Activated effector memory CD4-positive, alpha-beta T cell treated with Interleukin-2 at 50 U/mL for 16 hours (primary cell): ENCODE results near the gene KCNH1.
"Not testable (repeated sequence)": the region's sequence is repeated elsewhere in the genome, so short reads cannot be mapped to it uniquely, and the experiment has no call there.

Experiments
- DNase-seq: peaks from one replicate; pipeline ENCODE4 v3.0.0-alpha.2; 2020

KCNH1 gene

GRCh38 chr1:211007830-211008229, 126.1 kb downstream of the KCNH1 start:
- DNase-seq: no peak

GRCh38 chr1:210995931-210996330, 138.0 kb downstream of the KCNH1 start:
- DNase-seq: not testable (repeated sequence)

GRCh38 chr1:210992837-210993236, 141.1 kb downstream of the KCNH1 start:
- DNase-seq: no peak

GRCh38 chr1:210989905-210990304, 144.0 kb downstream of the KCNH1 start:
- DNase-seq: no peak

- DNase-seq: no peak
Measured at GRCh38 chr1:210981490-210981889, 152.5 kb downstream of the KCNH1 start.

GRCh38 chr1:210980082-210980481, 153.9 kb downstream of the KCNH1 start:
- no peak for DNase-seq

GRCh38 chr1:210978974-210979354, 155.0 kb downstream of the KCNH1 start:
- no peak for DNase-seq

- DNase-seq: no peak
Measured at GRCh38 chr1:210978316-210978973, 155.5 kb downstream of the KCNH1 start.

GRCh38 chr1:210951279-210951678, 182.7 kb downstream of the KCNH1 start:
- DNase-seq: no peak

GRCh38 chr1:210949940-210950546, 183.9 kb downstream of the KCNH1 start:
- DNase-seq: peak; percentile 12

- DNase-seq: no peak
Measured at GRCh38 chr1:210949489-210949888, 184.5 kb downstream of the KCNH1 start.

- no peak for DNase-seq
Measured at GRCh38 chr1:210949039-210949438, 184.9 kb downstream of the KCNH1 start.

GRCh38 chr1:210944252-210944651, 189.7 kb downstream of the KCNH1 start:
- DNase-seq: no peak

GRCh38 chr1:210942513-210942912, 191.4 kb downstream of the KCNH1 start:
- DNase-seq: no peak

GRCh38 chr1:210940081-210940617, 193.8 kb downstream of the KCNH1 start:
- DNase-seq: no peak

- no peak for DNase-seq
Measured at GRCh38 chr1:210938416-210938925, 195.5 kb downstream of the KCNH1 start.

- no peak for DNase-seq
Measured at GRCh38 chr1:210937846-210938245, 196.1 kb downstream of the KCNH1 start.

GRCh38 chr1:210935905-210936304, 198.0 kb downstream of the KCNH1 start:
- DNase-seq: no peak

- no peak for DNase-seq
Measured at GRCh38 chr1:210932104-210932503, 201.8 kb downstream of the KCNH1 start.

GRCh38 chr1:210922666-210923065, 211.3 kb downstream of the KCNH1 start:
- DNase-seq: no peak

- DNase-seq: no peak
Measured at GRCh38 chr1:210920716-210921694, 212.9 kb downstream of the KCNH1 start.

GRCh38 chr1:210920258-210920657, 213.7 kb downstream of the KCNH1 start:
- DNase-seq: no peak

GRCh38 chr1:210918893-210919292, 215.1 kb downstream of the KCNH1 start:
- no peak for DNase-seq
